ENCODE results near the gene RASL12. TPM values are rescaled to one million over a fixed set of nuclear protein-coding genes. Genes with fewer than 3 reads are reported as not detected.

Gene RASL12
- total and polyA plus RNA-seq, 2 of the 8 experiments (the other 6 are each of a cell fraction or from before 2014, with no cell fraction given): 9.5 to 10.3 TPM

- no peak overlapping the region for H3K56ac ChIP-seq (replicated peaks; ENCODE audit: insufficient read length, low read depth, low read length)
- FAIRE-seq (no peak), DNase-seq (ENCODE audit: low read depth in 1 of 2, low spot score in 2 of 2) (no peak)
- H2AFZ ChIP-seq (ENCODE audit: low read length): no peak overlapping the region
- H3K27me3 ChIP-seq (replicated peaks in 1 of 4; ENCODE audit: control insufficient read depth in 3 of 4, extremely low read depth in 1 of 4, insufficient read depth in 3 of 4, low read length in 3 of 4): no peaks in the 10 kb centered on the region
- H3K4ac ChIP-seq (replicated peaks; ENCODE audit: insufficient read length, low read depth, low read length): no peak overlapping the region
- H3K4me1 ChIP-seq (replicated peaks in 1 of 4; ENCODE audit: control insufficient read depth in 3 of 4, insufficient read depth in 4 of 4, low read length in 3 of 4): no peaks in the 10 kb centered on the region
- H3K4me2 ChIP-seq (ENCODE audit: insufficient read depth in 1 of 2, low read depth in 2 of 2, low read length in 2 of 2): no peak overlapping the region
- H2BK12ac ChIP-seq (ENCODE audit: low read depth, low read length): no peak overlapping the region
- H3K36me3 ChIP-seq (ENCODE audit: control insufficient read depth in 2 of 4, insufficient read depth in 4 of 4, low read length in 3 of 4): peaks cover 6 to 27% (median 20%) of the 10 kb centered on the region in 4 experiments; a peak in 5 of 8 replicates
- H4K8ac ChIP-seq (ENCODE audit: extremely low read depth, insufficient read depth, low read length): no peak overlapping the region
- H3K18ac ChIP-seq (ENCODE audit: extremely low read depth, low read length): no peak overlapping the region
- H3K9ac ChIP-seq (replicated peaks in 1 of 4; ENCODE audit: extremely low read depth in 1 of 4, low read depth in 3 of 4, low read length in 3 of 4): no peak overlapping the region
- H4K5ac ChIP-seq (ENCODE audit: insufficient read length, low read depth, low read length): no peak overlapping the region
- no peaks in the 10 kb centered on the region for H3K9me3 ChIP-seq (ENCODE audit: insufficient read depth in 2 of 2, low read depth in 1 of 2, low read length in 1 of 2)
- no peaks in the 10 kb centered on the region for H3K79me1 ChIP-seq (ENCODE audit: low read depth, low read length)
- WGBS, 2 experiments (ENCODE audit: extremely low coverage in 1 of 2, insufficient coverage in 1 of 2, insufficient read length in 1 of 2, insufficient replicate concordance in 2 of 2, low coverage in 1 of 2, low lambda C conversion rate in 2 of 2, missing lambda C conversion rate in 1 of 2): 87% methylated on average over 5 of the region's 5 CpGs; no CpG with 5 or more reads in 1 of the 2 experiments
- POLR2A ChIA-PET (ENCODE audit: partially characterized antibody): interaction anchor here (1.3 kb wide), 1 partner anchor 14 kb away, joined by 4 read pairs; no protein-coding TSS in a partner anchor
- H3K23ac ChIP-seq (ENCODE audit: insufficient read length): no peak overlapping the region
- no peaks in the 10 kb centered on the region for H3K79me2 ChIP-seq (ENCODE audit: control insufficient read depth in 1 of 2, insufficient read depth in 2 of 2, low read length in 2 of 2)
- peaks cover 0 to 1% of the 10 kb centered on the region in 2 experiments for H4K20me1 ChIP-seq (replicated peaks in 1 of 2; ENCODE audit: control insufficient read depth in 1 of 2, insufficient read depth in 2 of 2, low read length in 2 of 2)
- no peak overlapping the region for H3K14ac ChIP-seq (ENCODE audit: insufficient read length)
- H3K23me2 ChIP-seq (ENCODE audit: low read depth, low read length): no peaks in the 10 kb centered on the region
- no peak overlapping the region for H2BK120ac ChIP-seq (replicated peaks; ENCODE audit: low read depth, low read length)
- H3K4me3 ChIP-seq (ENCODE audit: extremely low read depth in 1 of 4, insufficient read depth in 2 of 4, low read depth in 3 of 4, low read length in 4 of 4): no peak overlapping the region
- no peak overlapping the region for H2BK20ac ChIP-seq (ENCODE audit: low read length)
- CTCF ChIA-PET (ENCODE audit: partially characterized antibody): interaction anchor here (0.6 to 3.4 kb wide), 9 partner anchors 12 to 84 kb away, joined by 3 to 13 read pairs (median 4); no protein-coding TSS in a partner anchor
- H3K27ac ChIP-seq (ENCODE audit: low read depth, low read length): no peak overlapping the region
- H2BK5ac ChIP-seq (ENCODE audit: low read depth, low read length): no peak overlapping the region
- no peak overlapping the region for H2BK15ac ChIP-seq (ENCODE audit: low read length)
- H4K91ac ChIP-seq (replicated peaks; ENCODE audit: insufficient read length, low read length): no peak overlapping the region
- H2AK5ac ChIP-seq (ENCODE audit: low read depth, low read length): no peak overlapping the region
- TF ChIP-seq SIRT6 (IDR thresholded peaks at IDR 0.05; ENCODE audit: low read length): no peak
- TF ChIP-seq TEAD4 (IDR thresholded peaks at IDR 0.05; ENCODE audit: low read depth, low read length): no peak
- no peak for TF ChIP-seq JUN (IDR thresholded peaks at IDR 0.05; ENCODE audit: low read depth, low read length)
- TF ChIP-seq EP300 (IDR thresholded peaks at IDR 0.05; ENCODE audit: borderline replicate concordance in 1 of 2, low read depth in 2 of 2, low read length in 2 of 2): no peak
- TF ChIP-seq RAD21 (IDR thresholded peaks at IDR 0.05 in 1 of 2, conservative IDR thresholded peaks at IDR 0.05 in 1 of 2; ENCODE audit: low read depth in 2 of 2, low read length in 2 of 2): no peak
- no peak for TF ChIP-seq SIN3A (conservative IDR thresholded peaks at IDR 0.05 in 1 of 2, IDR thresholded peaks at IDR 0.05 in 1 of 2; ENCODE audit: low read depth in 1 of 2, low read length in 2 of 2)
- no peak for TF ChIP-seq EGR1 (IDR thresholded peaks at IDR 0.05; ENCODE audit: borderline replicate concordance, low read depth, low read length)
- no peak for TF ChIP-seq HDAC6 (IDR thresholded peaks at IDR 0.05; ENCODE audit: low read depth, low read length)
- TF ChIP-seq RXRA (IDR thresholded peaks at IDR 0.05; ENCODE audit: insufficient read depth, low read depth, low read length): no peak
- TF ChIP-seq, protein P1, sequence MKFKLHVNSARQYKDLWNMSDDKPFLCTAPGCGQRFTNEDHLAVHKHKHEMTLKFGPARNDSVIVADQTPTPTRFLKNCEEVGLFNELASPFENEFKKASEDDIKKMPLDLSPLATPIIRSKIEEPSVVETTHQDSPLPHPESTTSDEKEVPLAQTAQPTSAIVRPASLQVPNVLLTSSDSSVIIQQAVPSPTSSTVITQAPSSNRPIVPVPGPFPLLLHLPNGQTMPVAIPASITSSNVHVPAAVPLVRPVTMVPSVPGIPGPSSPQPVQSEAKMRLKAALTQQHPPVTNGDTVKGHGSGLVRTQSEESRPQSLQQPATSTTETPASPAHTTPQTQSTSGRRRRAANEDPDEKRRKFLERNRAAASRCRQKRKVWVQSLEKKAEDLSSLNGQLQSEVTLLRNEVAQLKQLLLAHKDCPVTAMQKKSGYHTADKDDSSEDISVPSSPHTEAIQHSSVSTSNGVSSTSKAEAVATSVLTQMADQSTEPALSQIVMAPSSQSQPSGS (IDR thresholded peaks at IDR 0.05; ENCODE audit: low read length): no peak
- TF ChIP-seq CHD1 (IDR thresholded peaks at IDR 0.05; ENCODE audit: low read depth, low read length): no peak
Observed at GRCh38 chr15:65115542-65115941, 47.8 kb upstream of the RASL12 start.
